ENCODE results near the gene FHIT.
A peak's percentile ranks its signal among the peaks of the same experiment; 100 is the strongest.

Gene FHIT

DNA sequence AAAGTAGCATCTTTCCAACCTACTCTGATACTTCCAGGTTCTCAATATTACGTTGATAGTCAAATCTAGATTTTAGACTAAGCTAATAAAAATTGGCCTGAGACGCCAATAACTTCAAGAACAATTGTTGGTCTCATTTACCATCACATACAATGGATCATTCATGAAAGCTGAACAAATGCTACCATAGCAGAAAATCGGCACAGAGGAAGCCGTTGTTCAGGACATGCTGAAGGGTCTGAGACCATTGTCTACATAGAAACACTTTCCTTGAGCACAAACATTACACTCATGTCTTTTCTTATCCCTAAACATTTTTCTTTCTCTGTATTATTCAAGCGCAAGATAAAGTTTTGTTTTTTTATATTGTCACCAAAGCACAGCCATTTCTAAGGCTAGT, 37.2 kb upstream of the FHIT start:
- no CpG with 5 or more reads among the region's 5 CpGs for WGBS (ENCODE audit: extremely low coverage, insufficient coverage, low lambda C conversion rate)
- Histone ChIP-seq H2AK5ac (ENCODE audit: low read length) (no peak overlapping the region), H4K5ac (ENCODE audit: low read length) (no peak overlapping the region), H3K9ac (ENCODE audit: low read length) (no peak overlapping the region), H2BK15ac (replicated peaks; ENCODE audit: low read depth) (no peak overlapping the region), H3K36me3 (ENCODE audit: control insufficient read depth, insufficient read depth, low read length) (no peaks in the 10 kb centered on the region), H3K27ac (ENCODE audit: low read depth, low read length) (no peak overlapping the region), H3K79me2 (ENCODE audit: control insufficient read depth, insufficient read depth, low read length) (no peaks in the 10 kb centered on the region), H3K27me3 (ENCODE audit: insufficient read depth, low read length, poor library complexity) (no peaks in the 10 kb centered on the region), H3K18ac (ENCODE audit: low read length) (no peak overlapping the region), H3K4me1 (ENCODE audit: control insufficient read depth, low read depth, low read length) (no peaks in the 10 kb centered on the region), H3K4me3 (ENCODE audit: low read length) (no peak overlapping the region), H3K4me2 (ENCODE audit: low read length) (no peak overlapping the region), H3K23ac (ENCODE audit: low read length) (no peak overlapping the region), H3K79me1 (ENCODE audit: low read length) (no peaks in the 10 kb centered on the region), H2BK5ac (ENCODE audit: low read length) (no peak overlapping the region), H2BK120ac (ENCODE audit: low read depth, low read length) (no peak overlapping the region), H3K56ac (ENCODE audit: low read length) (no peak overlapping the region), H4K8ac (ENCODE audit: low read depth, low read length) (no peak overlapping the region), H3K4ac (ENCODE audit: low read depth, low read length) (no peak overlapping the region)
- no peak for DNase-seq

DNA sequence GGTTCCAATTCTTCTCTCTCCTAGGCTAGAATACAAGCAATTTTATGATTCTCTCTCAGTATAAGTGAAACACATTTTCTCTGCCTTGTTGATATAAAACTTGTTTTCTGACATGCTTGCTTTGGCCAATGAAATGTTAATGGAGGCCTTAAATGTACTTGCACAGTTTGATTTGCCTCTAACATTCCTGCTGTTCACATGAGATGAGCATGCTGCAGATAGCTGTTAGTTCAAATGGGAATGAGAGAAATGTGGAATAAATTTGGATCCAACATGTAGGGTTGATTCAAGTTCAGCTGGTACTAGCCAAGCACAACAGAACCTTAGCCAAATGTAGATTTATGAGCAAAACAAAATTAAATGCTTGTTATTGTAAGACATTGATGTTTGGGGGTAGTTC, 32.6 kb upstream of the FHIT start:
- no peak overlapping the region for H2AK5ac ChIP-seq (ENCODE audit: low read length)
- no peak for DNase-seq
- H3K4me1 ChIP-seq (ENCODE audit: control insufficient read depth, low read depth, low read length) = no peaks in the 10 kb centered on the region
- H3K27ac ChIP-seq (ENCODE audit: low read depth, low read length) = no peak overlapping the region
- no peak overlapping the region for H2BK120ac ChIP-seq (ENCODE audit: low read depth, low read length)
- no peaks in the 10 kb centered on the region for H3K79me1 ChIP-seq (ENCODE audit: low read length)
- H2BK15ac ChIP-seq (replicated peaks; ENCODE audit: low read depth) = no peak overlapping the region
- no peaks in the 10 kb centered on the region for H3K36me3 ChIP-seq (ENCODE audit: control insufficient read depth, insufficient read depth, low read length)
- no peaks in the 10 kb centered on the region for H3K27me3 ChIP-seq (ENCODE audit: insufficient read depth, low read length, poor library complexity)
- no peak overlapping the region for H4K5ac ChIP-seq (ENCODE audit: low read length)
- no peak overlapping the region for H3K4me2 ChIP-seq (ENCODE audit: low read length)
- no peak overlapping the region for H2BK5ac ChIP-seq (ENCODE audit: low read length)
- no peak overlapping the region for H3K4me3 ChIP-seq (ENCODE audit: low read length)
- H3K23ac ChIP-seq (ENCODE audit: low read length) = no peak overlapping the region
- no peak overlapping the region for H3K18ac ChIP-seq (ENCODE audit: low read length)
- H3K56ac ChIP-seq (ENCODE audit: low read length) = no peak overlapping the region
- H3K4ac ChIP-seq (ENCODE audit: low read depth, low read length) = no peak overlapping the region
- H3K9ac ChIP-seq (ENCODE audit: low read length) = no peak overlapping the region
- H3K79me2 ChIP-seq (ENCODE audit: control insufficient read depth, insufficient read depth, low read length) = no peaks in the 10 kb centered on the region
- no peak overlapping the region for H4K8ac ChIP-seq (ENCODE audit: low read depth, low read length)

DNA sequence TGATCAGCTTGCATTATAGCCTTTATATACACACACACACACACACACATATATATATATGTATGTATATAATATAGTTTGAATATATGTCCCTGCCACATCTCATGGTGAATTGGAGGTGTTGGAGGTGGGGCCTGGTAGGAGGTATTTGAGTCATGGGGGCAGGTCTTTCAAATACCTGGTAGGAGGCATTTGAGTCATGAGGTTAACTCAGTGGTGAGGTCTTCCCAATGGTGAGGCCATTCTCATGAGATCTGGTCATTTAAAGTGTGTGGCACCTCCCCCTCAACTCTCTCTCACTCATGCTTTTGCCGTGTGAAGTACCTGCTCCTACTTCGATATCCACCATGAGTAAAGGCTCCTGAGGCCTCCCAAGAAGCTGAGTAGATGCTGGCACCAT, 27.5 kb upstream of the FHIT start:
- Histone ChIP-seq H2BK15ac (replicated peaks; ENCODE audit: low read depth) (no peak overlapping the region), H3K27ac (ENCODE audit: low read depth, low read length) (no peak overlapping the region), H2BK5ac (ENCODE audit: low read length) (no peak overlapping the region), H3K4ac (ENCODE audit: low read depth, low read length) (no peak overlapping the region), H3K36me3 (ENCODE audit: control insufficient read depth, insufficient read depth, low read length) (no peaks in the 10 kb centered on the region), H3K79me2 (ENCODE audit: control insufficient read depth, insufficient read depth, low read length) (no peaks in the 10 kb centered on the region), H2BK120ac (ENCODE audit: low read depth, low read length) (no peak overlapping the region), H3K27me3 (ENCODE audit: insufficient read depth, low read length, poor library complexity) (no peaks in the 10 kb centered on the region), H2AK5ac (ENCODE audit: low read length) (no peak overlapping the region), H3K18ac (ENCODE audit: low read length) (no peak overlapping the region), H3K4me2 (ENCODE audit: low read length) (no peak overlapping the region), H3K56ac (ENCODE audit: low read length) (no peak overlapping the region), H3K4me3 (ENCODE audit: low read length) (no peak overlapping the region), H3K79me1 (ENCODE audit: low read length) (no peaks in the 10 kb centered on the region), H4K5ac (ENCODE audit: low read length) (no peak overlapping the region), H4K8ac (ENCODE audit: low read depth, low read length) (no peak overlapping the region), H3K23ac (ENCODE audit: low read length) (no peak overlapping the region), H3K9ac (ENCODE audit: low read length) (no peak overlapping the region), H3K4me1 (ENCODE audit: control insufficient read depth, low read depth, low read length) (no peaks in the 10 kb centered on the region)
- DNase-seq = no peak
- WGBS (ENCODE audit: extremely low coverage, insufficient coverage, low lambda C conversion rate) = no CpG with 5 or more reads among the region's 2 CpGs

DNA sequence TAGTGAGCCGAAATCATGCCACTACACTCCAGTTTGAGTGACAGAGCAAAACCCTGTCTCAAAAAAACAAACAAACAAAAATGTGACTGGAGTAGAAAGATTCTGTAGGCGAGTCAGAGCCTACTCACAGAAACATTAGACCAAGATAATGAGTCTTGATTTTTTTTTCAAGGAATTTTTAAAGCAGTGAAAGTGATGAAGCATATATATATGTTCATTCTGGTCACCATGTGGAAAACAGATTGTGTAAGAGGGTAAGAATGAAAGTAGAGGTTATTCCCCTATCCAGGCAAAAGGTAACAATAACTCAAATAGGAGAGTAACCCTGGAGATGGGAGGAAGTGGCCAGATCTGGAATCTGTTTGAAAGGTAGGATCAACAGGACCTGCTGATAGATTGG, 26.2 kb upstream of the FHIT start:
- H2BK15ac ChIP-seq (replicated peaks; ENCODE audit: low read depth) = no peak overlapping the region
- WGBS (ENCODE audit: extremely low coverage, insufficient coverage, low lambda C conversion rate) = no CpG with 5 or more reads among the region's 2 CpGs
- no peak overlapping the region for H2BK5ac ChIP-seq (ENCODE audit: low read length)
- no peaks in the 10 kb centered on the region for H3K79me1 ChIP-seq (ENCODE audit: low read length)
- H3K23ac ChIP-seq (ENCODE audit: low read length) = no peak overlapping the region
- no peaks in the 10 kb centered on the region for H3K27me3 ChIP-seq (ENCODE audit: insufficient read depth, low read length, poor library complexity)
- no peak overlapping the region for H3K56ac ChIP-seq (ENCODE audit: low read length)
- H3K36me3 ChIP-seq (ENCODE audit: control insufficient read depth, insufficient read depth, low read length) = no peaks in the 10 kb centered on the region
- H3K4me3 ChIP-seq (ENCODE audit: low read length) = no peak overlapping the region
- no peak overlapping the region for H3K9ac ChIP-seq (ENCODE audit: low read length)
- no peak overlapping the region for H3K27ac ChIP-seq (ENCODE audit: low read depth, low read length)
- no peaks in the 10 kb centered on the region for H3K4me1 ChIP-seq (ENCODE audit: control insufficient read depth, low read depth, low read length)
- H2AK5ac ChIP-seq (ENCODE audit: low read length) = no peak overlapping the region
- no peak overlapping the region for H3K18ac ChIP-seq (ENCODE audit: low read length)
- H4K5ac ChIP-seq (ENCODE audit: low read length) = no peak overlapping the region
- H3K4ac ChIP-seq (ENCODE audit: low read depth, low read length) = no peak overlapping the region
- H2BK120ac ChIP-seq (ENCODE audit: low read depth, low read length) = no peak overlapping the region
- no peak overlapping the region for H4K8ac ChIP-seq (ENCODE audit: low read depth, low read length)
- no peak for DNase-seq
- no peaks in the 10 kb centered on the region for H3K79me2 ChIP-seq (ENCODE audit: control insufficient read depth, insufficient read depth, low read length)
- H3K4me2 ChIP-seq (ENCODE audit: low read length) = no peak overlapping the region

DNA sequence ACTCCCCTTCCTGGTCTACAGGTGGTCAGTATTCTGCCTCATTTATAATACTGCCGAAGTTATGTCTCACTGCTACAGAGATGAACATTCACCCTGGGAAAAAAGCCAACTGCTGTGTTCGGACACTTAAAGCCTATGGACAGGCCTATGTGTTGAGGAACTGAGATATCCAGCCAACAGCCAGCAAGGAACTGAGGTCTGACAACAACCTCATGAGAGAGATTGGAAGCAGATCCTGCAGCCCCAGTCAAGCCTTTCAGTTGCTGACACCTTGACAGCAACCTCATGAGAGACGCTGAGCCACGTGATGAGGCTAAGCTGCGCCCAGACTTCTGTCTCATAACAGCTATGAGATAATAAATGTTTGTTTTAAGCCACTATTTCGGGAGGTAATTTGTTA, 18.2 kb upstream of the FHIT start:
- Histone ChIP-seq H3K4me1 (ENCODE audit: control insufficient read depth, low read depth, low read length) (no peaks in the 10 kb centered on the region), H3K4ac (ENCODE audit: low read depth, low read length) (no peak overlapping the region), H4K8ac (ENCODE audit: low read depth, low read length) (no peak overlapping the region), H2BK120ac (ENCODE audit: low read depth, low read length) (no peak overlapping the region), H3K18ac (ENCODE audit: low read length) (no peak overlapping the region), H3K79me2 (ENCODE audit: control insufficient read depth, insufficient read depth, low read length) (no peaks in the 10 kb centered on the region), H3K4me2 (ENCODE audit: low read length) (no peak overlapping the region), H3K27me3 (ENCODE audit: insufficient read depth, low read length, poor library complexity) (no peaks in the 10 kb centered on the region), H3K27ac (ENCODE audit: low read depth, low read length) (no peak overlapping the region), H3K56ac (ENCODE audit: low read length) (no peak overlapping the region), H2BK15ac (replicated peaks; ENCODE audit: low read depth) (no peak overlapping the region), H2AK5ac (ENCODE audit: low read length) (no peak overlapping the region), H3K36me3 (ENCODE audit: control insufficient read depth, insufficient read depth, low read length) (no peaks in the 10 kb centered on the region), H3K79me1 (ENCODE audit: low read length) (no peaks in the 10 kb centered on the region), H3K9ac (ENCODE audit: low read length) (no peak overlapping the region), H2BK5ac (ENCODE audit: low read length) (no peak overlapping the region), H4K5ac (ENCODE audit: low read length) (no peak overlapping the region), H3K23ac (ENCODE audit: low read length) (no peak overlapping the region), H3K4me3 (ENCODE audit: low read length) (no peak overlapping the region)
- no peak for DNase-seq
- no CpG with 5 or more reads among the region's 6 CpGs for WGBS (ENCODE audit: extremely low coverage, insufficient coverage, low lambda C conversion rate)

DNA sequence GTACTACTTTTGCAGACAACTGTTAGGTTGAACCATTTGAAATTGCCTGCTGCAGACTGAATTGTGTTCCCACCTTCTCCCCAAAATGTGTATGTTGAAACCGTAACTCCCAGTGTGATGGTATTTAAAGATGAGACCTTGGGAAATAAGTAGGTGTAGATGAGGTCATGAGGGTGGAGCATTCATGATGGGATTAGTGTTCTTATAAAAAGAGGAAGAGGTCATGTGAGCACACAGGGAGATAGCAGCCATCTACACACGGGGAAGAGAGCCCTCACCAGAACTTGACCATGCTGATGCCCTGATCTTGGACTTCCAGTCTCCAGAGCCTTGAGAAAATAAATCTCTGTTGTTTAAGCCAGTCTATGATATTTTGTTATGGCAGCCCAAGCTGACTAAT, 17.4 kb upstream of the FHIT start:
- no peak overlapping the region for H3K27ac ChIP-seq (ENCODE audit: low read depth, low read length)
- no peaks in the 10 kb centered on the region for H3K4me1 ChIP-seq (ENCODE audit: control insufficient read depth, low read depth, low read length)
- no peak overlapping the region for H2BK15ac ChIP-seq (replicated peaks; ENCODE audit: low read depth)
- no peak overlapping the region for H2BK5ac ChIP-seq (ENCODE audit: low read length)
- H4K8ac ChIP-seq (ENCODE audit: low read depth, low read length) = no peak overlapping the region
- H3K18ac ChIP-seq (ENCODE audit: low read length) = no peak overlapping the region
- no peaks in the 10 kb centered on the region for H3K36me3 ChIP-seq (ENCODE audit: control insufficient read depth, insufficient read depth, low read length)
- H3K4me3 ChIP-seq (ENCODE audit: low read length) = no peak overlapping the region
- H2BK120ac ChIP-seq (ENCODE audit: low read depth, low read length) = no peak overlapping the region
- no peak overlapping the region for H3K4ac ChIP-seq (ENCODE audit: low read depth, low read length)
- no peak overlapping the region for H3K23ac ChIP-seq (ENCODE audit: low read length)
- no peak overlapping the region for H3K56ac ChIP-seq (ENCODE audit: low read length)
- no peak overlapping the region for H3K9ac ChIP-seq (ENCODE audit: low read length)
- H3K4me2 ChIP-seq (ENCODE audit: low read length) = no peak overlapping the region
- H2AK5ac ChIP-seq (ENCODE audit: low read length) = no peak overlapping the region
- H3K79me1 ChIP-seq (ENCODE audit: low read length) = no peaks in the 10 kb centered on the region
- WGBS (ENCODE audit: extremely low coverage, insufficient coverage, low lambda C conversion rate) = no CpG with 5 or more reads among the region's 2 CpGs
- no peaks in the 10 kb centered on the region for H3K79me2 ChIP-seq (ENCODE audit: control insufficient read depth, insufficient read depth, low read length)
- H4K5ac ChIP-seq (ENCODE audit: low read length) = no peak overlapping the region
- DNase-seq = peak; percentile 8
- H3K27me3 ChIP-seq (ENCODE audit: insufficient read depth, low read length, poor library complexity) = no peaks in the 10 kb centered on the region
